ENCODE results near the gene GRAMD1B.

Gene GRAMD1B

DNA sequence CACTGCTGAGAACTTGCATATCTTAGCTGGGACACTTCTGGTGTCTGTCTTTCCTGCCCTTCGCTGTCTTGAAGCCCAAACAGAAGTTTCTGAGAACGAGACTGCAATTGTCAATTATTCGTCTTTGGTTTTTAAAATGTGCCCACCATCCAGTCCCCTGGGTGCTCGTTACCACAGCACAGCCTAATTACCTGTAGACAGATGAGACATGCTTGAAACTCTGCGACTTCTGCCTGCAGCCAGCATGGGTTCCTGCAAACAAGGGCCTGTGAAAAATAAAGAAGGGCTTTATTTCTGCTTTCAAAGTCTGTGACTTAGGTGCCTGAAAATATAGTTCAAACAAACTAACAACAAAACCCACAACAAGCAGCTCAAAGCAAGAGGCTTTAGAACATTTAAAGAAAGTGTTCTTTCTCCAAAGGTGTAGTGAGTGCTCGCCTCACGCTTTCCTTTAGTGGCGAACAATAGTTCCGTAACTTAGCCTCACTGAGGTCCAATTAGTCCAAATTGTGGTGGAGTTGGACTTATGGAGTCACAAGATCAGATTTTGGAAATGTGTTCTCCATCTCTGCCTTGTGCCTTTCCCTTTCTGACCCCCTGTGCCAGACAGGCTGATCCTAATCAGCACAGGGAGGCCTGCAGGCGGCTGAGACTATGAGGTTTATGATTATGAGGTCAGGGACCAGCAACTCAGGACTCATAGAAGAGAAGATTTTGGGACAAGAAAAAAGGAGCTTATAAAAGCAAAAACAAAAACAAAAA lies 20.4 kb upstream of the GRAMD1B start:
- no peak for DNase-seq (ENCODE audit: low read depth in 2 of 2)

- DNase-seq (ENCODE audit: low read depth in 2 of 2), result no peak
Observed at GRCh38 chr11:123410218-123410549, 19.9 kb upstream of the GRAMD1B start.

DNA sequence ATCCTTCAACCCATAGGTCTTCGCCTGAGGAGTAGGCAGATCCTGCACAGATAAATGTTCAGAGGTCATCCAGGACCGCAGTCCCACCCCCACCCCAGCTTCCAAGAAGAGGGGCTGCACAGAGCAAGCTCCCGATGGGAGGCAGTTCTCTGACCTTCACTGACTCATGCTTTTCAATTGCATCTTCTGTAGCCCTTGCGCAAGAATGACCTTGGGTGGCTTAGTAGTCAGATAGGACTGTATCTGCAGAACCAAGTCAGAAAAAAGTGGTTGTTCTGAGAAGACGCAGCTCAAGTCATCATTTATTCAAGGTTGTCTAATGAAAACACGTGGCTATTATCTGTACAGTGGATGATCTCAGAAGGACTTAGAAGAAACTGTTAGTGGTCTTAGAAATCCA lies 16.4 kb upstream of the GRAMD1B start:
- no peak for DNase-seq (ENCODE audit: low read depth in 2 of 2)

GRCh38 chr11:123416566-123416965 lies 13.5 kb upstream of the GRAMD1B start:
- no peak for DNase-seq (ENCODE audit: low read depth in 2 of 2)

DNA sequence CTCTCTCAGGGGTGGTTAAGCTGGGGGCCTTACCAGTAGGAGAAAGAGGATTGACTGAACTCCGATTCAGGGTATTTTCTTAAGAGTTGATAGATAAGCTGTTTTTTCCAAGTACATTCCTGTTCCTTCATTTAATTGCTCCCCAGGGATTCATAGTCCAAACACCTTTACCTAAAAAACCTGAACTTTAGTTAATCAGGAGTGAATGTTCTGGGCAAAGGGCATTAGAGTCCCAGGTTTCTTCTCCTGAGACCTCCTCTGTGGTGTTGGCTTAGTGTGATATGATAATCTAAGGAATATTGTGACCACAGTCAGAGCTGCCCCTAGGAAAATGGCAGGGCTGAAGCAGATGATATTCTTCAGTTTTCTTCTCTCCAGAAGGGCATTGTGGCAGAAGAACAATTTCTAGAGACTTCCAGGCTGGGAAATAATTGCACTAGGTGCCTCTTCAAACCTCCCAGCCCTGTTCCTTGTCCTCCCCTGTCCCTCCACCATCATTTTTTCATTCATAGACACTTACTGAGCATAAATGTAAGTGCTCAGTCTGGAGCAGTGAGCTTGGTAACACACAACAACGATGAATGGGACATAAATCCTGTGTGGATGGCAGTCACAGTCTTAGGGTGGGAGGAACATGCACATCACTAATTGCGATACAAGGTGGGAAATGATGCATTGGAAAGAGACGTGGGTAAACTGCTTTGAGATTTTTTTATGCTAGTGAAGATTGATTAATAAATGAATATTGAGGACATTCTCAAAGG lies 11.5 kb upstream of the GRAMD1B start:
- DNase-seq (ENCODE audit: low read depth in 2 of 2), result no peak

GRCh38 chr11:123419731-123420452 lies 10.2 kb upstream of the GRAMD1B start:
- no peak for DNase-seq (ENCODE audit: low read depth in 2 of 2)

- no peak for DNase-seq (ENCODE audit: low read depth in 2 of 2)
Observed at GRCh38 chr11:123421589-123421988, 8.5 kb upstream of the GRAMD1B start.

DNA sequence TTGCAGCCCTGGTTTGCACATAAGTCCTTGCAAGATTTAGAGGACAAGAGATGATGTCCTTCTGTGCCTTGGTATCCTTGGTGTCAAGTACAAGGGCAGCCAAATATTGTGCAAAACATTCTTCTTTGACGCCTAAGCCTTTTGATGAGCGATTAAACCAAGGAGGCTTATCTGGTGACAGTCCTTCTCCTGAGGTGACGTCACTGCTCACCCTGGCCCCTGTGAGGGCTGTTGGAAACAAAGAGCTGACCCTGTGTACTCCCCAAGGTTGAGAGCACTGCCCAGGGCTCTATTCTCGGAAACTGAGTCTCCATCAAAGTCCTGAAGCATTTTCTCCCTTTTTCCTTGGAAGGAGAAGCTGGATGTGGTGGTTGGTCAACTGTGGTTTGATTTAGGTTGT lies 4.7 kb upstream of the GRAMD1B start:
- DNase-seq (ENCODE audit: low read depth in 2 of 2), result no peak

- DNase-seq (ENCODE audit: low read depth in 2 of 2), result no peak
Observed at GRCh38 chr11:123426789-123427188, 3.3 kb upstream of the GRAMD1B start.

GRCh38 chr11:123427405-123427804 lies 2.7 kb upstream of the GRAMD1B start:
- DNase-seq (ENCODE audit: low read depth in 2 of 2), result no peak

DNA sequence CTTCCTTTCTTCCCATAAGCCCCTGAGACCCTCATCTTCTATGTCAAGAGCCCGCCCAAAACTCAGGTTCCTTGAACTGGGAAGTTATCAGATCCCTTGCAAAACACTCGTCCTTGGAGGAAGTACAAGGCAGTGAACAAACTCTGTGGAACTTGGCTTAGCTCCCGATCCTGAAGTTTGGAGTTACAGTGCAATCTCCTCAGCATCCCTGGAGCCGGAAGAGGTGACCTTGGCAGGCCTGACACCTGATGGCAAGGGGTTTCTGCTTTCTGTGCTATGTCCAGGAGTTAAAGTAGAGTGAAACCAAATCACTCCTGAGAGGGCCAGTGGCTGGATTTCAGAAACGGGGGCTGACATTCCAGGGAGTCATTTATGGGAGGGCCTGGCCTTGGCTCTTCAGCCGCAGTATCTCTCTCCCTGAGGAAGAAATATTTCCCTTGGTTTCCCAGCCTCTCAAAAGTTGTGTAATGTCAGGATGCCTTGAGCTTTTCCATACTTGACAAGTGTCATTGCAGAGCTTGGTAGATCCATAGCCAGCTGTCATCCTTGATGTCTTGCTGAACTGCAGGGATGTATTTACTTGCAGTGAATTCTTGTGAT lies 1.9 kb upstream of the GRAMD1B start:
- no peak for DNase-seq (ENCODE audit: low read depth in 2 of 2)

DNA sequence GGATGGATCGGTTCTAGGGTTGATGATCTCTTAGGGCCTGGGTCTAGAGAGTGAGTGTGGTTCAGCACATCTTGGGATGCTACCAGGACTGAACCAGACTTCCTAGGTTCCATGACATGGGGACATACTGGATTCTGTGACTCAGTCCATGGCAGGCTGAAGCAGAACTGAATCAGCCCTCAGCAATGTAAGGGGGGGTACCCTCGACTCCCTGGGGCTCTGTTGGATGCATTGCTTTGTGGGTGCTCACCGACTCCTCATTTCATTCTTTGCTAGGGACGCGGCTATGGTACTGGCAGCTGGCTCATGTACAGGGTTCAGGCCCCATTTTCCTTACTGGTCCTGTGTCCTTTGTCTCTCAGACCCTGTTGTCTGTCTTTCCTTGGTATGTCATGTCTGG lies 733 bp upstream of the GRAMD1B start:
- DNase-seq (ENCODE audit: low read depth in 2 of 2), result no peak

- peak in 1 of 2 donors; percentile 29 for DNase-seq (ENCODE audit: low read depth in 2 of 2)
Observed at GRCh38 chr11:123430721-123431497, 840 bp downstream of the GRAMD1B start.

DNA sequence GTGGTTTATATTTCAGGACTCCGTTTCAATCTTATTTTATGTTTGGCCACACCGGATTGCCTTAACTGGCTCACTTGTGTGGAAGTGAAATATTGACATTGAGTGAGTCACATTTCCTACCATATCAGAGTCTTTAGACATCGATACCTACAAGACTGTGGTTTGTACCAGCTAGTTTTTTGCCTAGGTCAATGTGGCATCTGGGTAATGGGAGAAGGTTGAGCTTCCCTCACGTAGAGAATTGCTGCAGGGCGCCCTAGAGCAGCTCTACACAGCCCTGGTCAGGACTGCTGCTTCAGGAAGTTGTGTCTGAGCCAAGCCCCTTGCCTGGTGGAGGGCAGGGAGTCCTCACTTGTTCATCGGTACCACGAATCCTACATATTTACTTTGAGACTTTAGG lies 1.6 kb downstream of the GRAMD1B start:
- no peak for DNase-seq (ENCODE audit: low read depth in 2 of 2)

GRCh38 chr11:123434262-123434661 lies 4.2 kb downstream of the GRAMD1B start:
- no peak for DNase-seq (ENCODE audit: low read depth in 2 of 2)

GRCh38 chr11:123434911-123435310 lies 4.8 kb downstream of the GRAMD1B start:
- DNase-seq (ENCODE audit: low read depth in 2 of 2), result no peak

DNA sequence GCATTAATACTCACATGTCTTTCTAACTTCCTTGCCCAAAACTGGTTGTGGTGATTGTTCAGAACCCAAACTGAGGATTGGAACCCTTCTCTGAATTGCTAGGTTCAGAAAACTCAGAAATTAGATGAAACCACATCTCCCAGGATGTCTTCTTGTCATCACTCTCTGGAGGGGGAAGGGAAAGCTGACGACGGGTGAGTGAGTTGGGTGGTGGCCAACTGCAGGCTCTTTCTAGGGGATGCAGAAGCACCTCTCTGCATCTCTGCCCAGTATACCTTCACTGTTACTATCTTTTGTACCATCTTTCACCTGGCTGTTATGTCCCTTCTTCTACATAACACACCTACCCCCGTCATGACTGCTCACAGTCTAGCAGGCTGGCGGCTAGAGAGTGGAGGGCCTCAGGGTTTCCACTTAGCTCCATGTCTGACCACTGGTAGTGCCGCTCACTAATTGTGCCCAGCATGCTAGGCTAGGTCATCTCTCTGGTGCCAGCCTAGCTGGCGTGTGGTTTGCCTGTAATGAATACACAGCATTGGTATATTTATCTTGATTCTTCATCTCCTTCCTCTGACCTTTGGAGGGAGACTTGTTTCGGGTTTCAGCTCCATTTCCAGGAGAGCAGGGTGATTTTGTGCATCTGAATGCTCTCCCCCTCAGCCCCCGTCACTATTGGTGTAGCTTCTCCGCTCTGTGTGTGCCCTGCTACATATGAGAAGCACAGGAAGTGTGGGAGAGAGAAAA lies 7.3 kb downstream of the GRAMD1B start:
- DNase-seq (ENCODE audit: low read depth in 2 of 2), result no peak

GRCh38 chr11:123438131-123438627 lies 8.1 kb downstream of the GRAMD1B start:
- no peak for DNase-seq (ENCODE audit: low read depth in 2 of 2)

DNA sequence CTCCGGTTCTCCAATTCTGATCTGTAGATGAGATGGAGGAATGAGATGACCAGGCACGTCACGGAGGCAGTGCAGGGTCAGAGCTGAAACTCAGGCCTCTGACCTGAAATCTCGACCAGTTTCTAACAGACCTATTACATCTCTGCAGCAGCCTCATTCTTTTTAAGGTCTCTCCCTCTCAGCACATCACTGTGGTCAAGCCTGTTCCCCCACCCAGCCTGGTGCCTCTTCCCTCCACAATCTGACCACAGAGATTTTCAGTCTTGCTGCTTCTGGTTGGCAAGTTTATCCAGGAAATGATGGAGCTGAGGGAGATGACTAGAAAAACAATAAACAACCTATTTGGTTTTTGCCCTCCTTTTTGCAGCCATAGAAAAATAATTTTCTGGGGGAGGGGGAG lies 9.5 kb downstream of the GRAMD1B start:
- no peak for DNase-seq (ENCODE audit: low read depth in 2 of 2)

GRCh38 chr11:123441161-123441560 lies 11.1 kb downstream of the GRAMD1B start:
- DNase-seq (ENCODE audit: low read depth in 2 of 2), result no peak

Data from stimulated activated CD4-positive, alpha-beta T cell treated with anti-CD3 and anti-CD28 coated beads, Interleukin-1b, Interleukin-23, amount 100 ng/mL, for 4 hours (primary cell).